H1 (cell line): Measurements from ENCODE around the gene EVPL. TPM values are rescaled to one million over a fixed set of nuclear protein-coding genes. Genes with fewer than 3 reads are reported as not detected.

Experiments used
- CHD1 ChIP-seq: IDR thresholded peaks from 2 replicates; pipeline ENCODE4 v1.6.1; 2012; ENCODE audit warnings: low read depth, low read length, improper control_type of control experiment
- CHD7 ChIP-seq: fragments of 300-600 bp; sonication (generic); IDR thresholded peaks from 2 replicates; pipeline ENCODE4 v1.7.1; 2012; ENCODE audit warnings: low read length, moderate library complexity, mild to moderate bottlenecking, inconsistent platforms; ENCODE audit not compliant: insufficient replicate concordance
- CTCF ChIP-seq, 3 experiments: IDR thresholded peaks; 1 replicate in 2 of 3; 2 replicates in 1 of 3; pipeline versions ENCODE4 v1.5.1 to v1.6.1; 2011; ENCODE audit warnings: low read length in 3 of 3, mild to moderate bottlenecking in 3 of 3, inconsistent platforms in 2 of 3, low read depth in 1 of 3, moderate library complexity in 1 of 3; ENCODE audit not compliant: insufficient read depth in 1 of 3; ENCODE audit errors: control extremely low read depth in 1 of 3
- EZH2 ChIP-seq: fragments of 200-600 bp; sonication (generic); IDR thresholded peaks from 2 replicates; pipeline ENCODE4 v1.7.1; 2012; ENCODE audit warnings: low read depth, mild to moderate bottlenecking, moderate library complexity, low read length, inconsistent platforms; ENCODE audit not compliant: severe bottlenecking
- KDM4A ChIP-seq: IDR thresholded peaks from one replicate; pipeline ENCODE4 v1.7.1; 2012; ENCODE audit warnings: low read depth, mild to moderate bottlenecking, moderate library complexity, low read length, inconsistent platforms; ENCODE audit not compliant: severe bottlenecking
- RXRA ChIP-seq: IDR thresholded peaks from 2 replicates; pipeline ENCODE4 v1.6.1; 2011; ENCODE audit warnings: low read depth, mild to moderate bottlenecking, low read length, moderate library complexity; ENCODE audit not compliant: insufficient read depth
- TAF1 ChIP-seq: IDR thresholded peaks from 2 replicates; pipeline ENCODE4 v1.6.1; 2011; ENCODE audit warnings: mild to moderate bottlenecking, low read depth, low read length
- YY1 ChIP-seq: IDR thresholded peaks from 2 replicates; pipeline ENCODE4 v1.6.1; 2011; ENCODE audit warnings: low read depth, mild to moderate bottlenecking, low read length
- polyA plus RNA-seq, 7 experiments: library from polyadenylated mRNA; depleted of rRNA in 3 of 7; stranded (reverse) in 5 of 7; unstranded in 2 of 7; fragments of >200 nt in 5 of 7; fragments of 200-250 nt in 2 of 7; gene quantifications; 1 replicate in 5 of 7; 2 replicates in 1 of 7; 4 replicates in 1 of 7; pipeline versions ENCODE4 v1.2.1 to v1.2.3, GENCODE V29; 2011 to 2013; ENCODE audit warnings: missing spikeins in 2 of 7, mixed read lengths in 2 of 7
- total RNA-seq: library from RNA; stranded (reverse); fragmentation: NEBNext Ultra II Directional; extraction: Animal tissue kit (Norgen Biotek cat#: 25700); gene quantifications from 2 replicates; pipeline ENCODE4 v1.2.1, GENCODE V29; 2021

EVPL gene
- total and polyA plus RNA-seq, 2 of the 8 experiments (the other 6 are each of a cell fraction or from before 2014, with no cell fraction given) = 0.20 to 0.99 TPM

GRCh38 chr17:75995385-75995925 is 31.7 kb downstream of the EVPL start (continued):
- TF ChIP-seq CHD7 (no peak), RXRA (no peak), KDM4A (no peak), TAF1 (no peak), CHD1 (no peak), EZH2 (no peak), CTCF (IDR thresholded peaks at IDR 0.05; ENCODE audit: control extremely low read depth in 1 of 3, insufficient read depth in 1 of 3, low read depth in 1 of 3, low read length in 3 of 3) (0 out of 4 replicates have a peak, but pooled peaks of 1 of the 3 experiments have one; percentile 6), YY1 (no peak)
